Kidney capillary endothelial cell (primary cell): ENCODE results near the gene MED12L.
"Not testable (repeated sequence)": the region's sequence is repeated elsewhere in the genome, so short reads cannot be mapped to it uniquely, and the experiment has no call there.

Source experiments
- DNase-seq: peaks from one replicate; pipeline ENCODE4 v3.0.0-alpha.2; 2018; ENCODE audit warnings: low spot score

The MED12L gene

GRCh38 chr3:151135541-151136337 is 50.3 kb downstream of the MED12L start:
- DNase-seq: no peak

GRCh38 chr3:151142929-151143328 is 57.5 kb downstream of the MED12L start:
- DNase-seq: no peak

GRCh38 chr3:151144016-151144415 is 58.6 kb downstream of the MED12L start:
- DNase-seq: no peak

GRCh38 chr3:151144760-151145159 is 59.3 kb downstream of the MED12L start:
- DNase-seq: no peak

GRCh38 chr3:151145713-151146070 is 60.2 kb downstream of the MED12L start:
- no peak for DNase-seq

GRCh38 chr3:151146071-151146730 is 60.7 kb downstream of the MED12L start:
- peak; percentile 82 for DNase-seq

- no peak for DNase-seq
Measured at GRCh38 chr3:151146731-151147091, 61.2 kb downstream of the MED12L start.

GRCh38 chr3:151147299-151147698 is 61.8 kb downstream of the MED12L start:
- DNase-seq: no peak

- DNase-seq: no peak
Measured at GRCh38 chr3:151152455-151153079, 67.1 kb downstream of the MED12L start.

GRCh38 chr3:151154566-151154965 is 69.1 kb downstream of the MED12L start:
- no peak for DNase-seq

- no peak for DNase-seq
Measured at GRCh38 chr3:151155409-151156128, 70.1 kb downstream of the MED12L start.

- peak; percentile 58 for DNase-seq
Measured at GRCh38 chr3:151156618-151157216, 71.3 kb downstream of the MED12L start.

GRCh38 chr3:151159806-151160205 is 74.3 kb downstream of the MED12L start:
- DNase-seq: no peak

- DNase-seq: no peak
Measured at GRCh38 chr3:151165226-151165625, 79.8 kb downstream of the MED12L start.

GRCh38 chr3:151166161-151166560 is 80.7 kb downstream of the MED12L start:
- DNase-seq: no peak

GRCh38 chr3:151168269-151169094 is 83.0 kb downstream of the MED12L start:
- DNase-seq: peak; percentile 39

GRCh38 chr3:151169262-151169947 is 83.9 kb downstream of the MED12L start:
- no peak for DNase-seq

GRCh38 chr3:151169948-151170679 is 84.7 kb downstream of the MED12L start:
- not testable (repeated sequence) for DNase-seq

GRCh38 chr3:151171145-151171757 is 85.8 kb downstream of the MED12L start:
- no peak for DNase-seq
